ENCODE results near the gene TBC1D2B. TPM values are rescaled to one million over a fixed set of nuclear protein-coding genes. Genes with fewer than 3 reads are reported as not detected.
A peak's percentile ranks its signal among the peaks of the same experiment; 100 is the strongest.

The TBC1D2B gene
- total RNA-seq, 1 experiment from 2014 or later, result 17.6 TPM

- no peak overlapping the region for H2BK15ac ChIP-seq (ENCODE audit: low read depth, low read length)
- H2AK5ac ChIP-seq (ENCODE audit: insufficient read length, low read length), result no peak overlapping the region
- no peak overlapping the region for H3K4me3 Mint-ChIP-seq
- no peaks in the 10 kb centered on the region for H3K79me1 ChIP-seq (ENCODE audit: insufficient read depth, low read depth, low read length, poor library complexity, severe bottlenecking)
- H3K27me3 ChIP-seq (ENCODE audit: insufficient read depth, low read length), result no peaks in the 10 kb centered on the region
- no peak overlapping the region for H3K18ac ChIP-seq (ENCODE audit: insufficient read length, low read depth, low read length)
- no peaks in the 10 kb centered on the region for H4K20me1 ChIP-seq (ENCODE audit: control insufficient read depth, insufficient read depth, insufficient read length)
- TF ChIP-seq CTCF (conservative IDR thresholded peaks at IDR 0.05), result no peak
- H3K56ac ChIP-seq (ENCODE audit: insufficient read length, low read depth, low read length), result no peak overlapping the region
- no peak overlapping the region for H4K8ac ChIP-seq (replicated peaks; ENCODE audit: insufficient read length, low read depth, low read length)
- 0 out of 7 replicates have a peak overlapping the region, but pooled peaks of 1 of the 3 experiments have one; percentile 18 for H3K27ac Mint-ChIP-seq
- no peak overlapping the region for H4K5ac ChIP-seq (ENCODE audit: insufficient read length, low read depth, low read length)
- H2BK120ac ChIP-seq (ENCODE audit: low read depth, low read length, poor library complexity, severe bottlenecking), result no peak overlapping the region
- no peak overlapping the region for H4K91ac ChIP-seq (ENCODE audit: insufficient read length, low read depth, low read length)
- no peak overlapping the region for H3T11ph ChIP-seq (ENCODE audit: low read length)
- no peaks in the 10 kb centered on the region for H3K79me2 ChIP-seq (ENCODE audit: insufficient read depth, low read length)
- no peaks in the 10 kb centered on the region for H3K23me2 ChIP-seq (ENCODE audit: insufficient read length, low read depth, low read length, poor library complexity, severe bottlenecking)
- peaks cover 0 to 3% (median 0%) of the 10 kb centered on the region in 3 experiments; a peak in 4 of 7 replicates for H3K36me3 Mint-ChIP-seq (ENCODE audit: insufficient read depth in 1 of 3, low read depth in 3 of 3)
- no peak overlapping the region for H3K4ac ChIP-seq (ENCODE audit: low read depth, low read length)
- H3K9ac ChIP-seq (ENCODE audit: extremely low read depth, insufficient read length, low read length), result no peak overlapping the region
- H2AFZ ChIP-seq (ENCODE audit: low read length), result no peak overlapping the region
- no peaks in the 10 kb centered on the region for H3K9me3 Mint-ChIP-seq
- no peak overlapping the region for H3K14ac ChIP-seq (ENCODE audit: insufficient read depth, low read length)
- no peak for DNase-seq
- H2BK20ac ChIP-seq (ENCODE audit: low read depth, low read length, poor library complexity, severe bottlenecking), result no peak overlapping the region
- H3K4me1 ChIP-seq (ENCODE audit: insufficient read depth, low read length), result no peaks in the 10 kb centered on the region
- H3K27me3 Mint-ChIP-seq (ENCODE audit: low read depth), result no peaks in the 10 kb centered on the region
- no peak overlapping the region for H3K4me2 ChIP-seq (ENCODE audit: insufficient read depth, insufficient read length, low read length)
- no CpG with 5 or more reads among the region's 13 CpGs for WGBS (ENCODE audit: extremely low coverage, insufficient read length, low lambda C conversion rate)
- no peak overlapping the region for H2BK12ac ChIP-seq (ENCODE audit: insufficient read length, low read depth, low read length)
- no peak overlapping the region for H2BK5ac ChIP-seq (ENCODE audit: insufficient read length, low read length)
- peaks cover 7 to 9% of the 10 kb centered on the region in 2 experiments for H3K4me1 Mint-ChIP-seq
- H3K9me3 ChIP-seq (ENCODE audit: control insufficient read depth, low read depth, low read length), result no peaks in the 10 kb centered on the region
- no peak overlapping the region for H3K23ac ChIP-seq (ENCODE audit: insufficient read length, low read depth, low read length)
- H3K27ac ChIP-seq (ENCODE audit: insufficient read length, low read depth, low read length), result no peak overlapping the region
These were observed 42.9 kb downstream of the TBC1D2B start for GRCh38 chr15:78034495-78035191.

Data from H9 (cell line).